WTC11 (cell line): Measurements from ENCODE around the gene RPS16. TPM values are rescaled to one million over a fixed set of nuclear protein-coding genes. Genes with fewer than 3 reads are reported as not detected.

Experiments used
- ATAC-seq: fragments of 200-7000 bp; cut with Tn5 transposase; 2 replicates; pipeline ENCODE4 v1.10.0; 2021; ENCODE audit warnings: mild to moderate bottlenecking, moderate library complexity
- CTCF ChIA-PET: fragments of 300-600 bp; sonication (Branson Sonifier 250); formaldehyde crosslinking; loops from one replicate; lab custom pipeline; 2021; ENCODE audit warnings: antibody characterized with exemption; lab: Charles Lee
- POLR2A ChIA-PET: fragments of 350-600 bp; sonication (Branson Sonifier 250); formaldehyde crosslinking; loops from one replicate; lab custom pipeline; 2021; ENCODE audit warnings: antibody characterized with exemption; lab: Charles Lee
- DNase-seq: peaks from one replicate; pipeline ENCODE4 v3.0.0; 2021; ENCODE audit warnings: low spot score
- H3K27ac Mint-ChIP-seq: 2 replicates; pipeline ENCODE4 v1.8.0; 2021; ENCODE audit warnings: mixed read lengths
- H3K27me3 Mint-ChIP-seq: 2 replicates; pipeline ENCODE4 v1.8.0; 2021; ENCODE audit warnings: low read depth, mild to moderate bottlenecking, moderate library complexity, mixed read lengths
- H3K36me3 Mint-ChIP-seq: 2 replicates; pipeline ENCODE4 v1.8.0; 2021; ENCODE audit warnings: mixed read lengths
- H3K4me1 Mint-ChIP-seq: 2 replicates; pipeline ENCODE4 v1.8.0; 2022; ENCODE audit warnings: mixed read lengths
- H3K4me3 Mint-ChIP-seq: 2 replicates; pipeline ENCODE4 v1.8.0; 2021; ENCODE audit warnings: mild to moderate bottlenecking, moderate library complexity, mixed read lengths
- H3K9me3 Mint-ChIP-seq: 2 replicates; pipeline ENCODE4 v1.8.0; 2021; ENCODE audit warnings: mixed read lengths
- AR ChIP-seq: fragments of 250-450 bp; sonication (Bioruptor Pico); IDR thresholded peaks from 2 replicates; pipeline ENCODE4 v1.9.0; 2021; ENCODE audit warnings: mild to moderate bottlenecking
- CREB1 ChIP-seq: sonication (generic); formaldehyde crosslinking; IDR thresholded peaks from 2 replicates; pipeline ENCODE4 v1.8.0; 2023; ENCODE audit warnings: mild to moderate bottlenecking, missing genetic modification reagents
- E2F1 ChIP-seq: sonication (generic); formaldehyde crosslinking; IDR thresholded peaks from 2 replicates; pipeline ENCODE4 v1.8.0; 2022; ENCODE audit warnings: mild to moderate bottlenecking, missing genetic modification reagents
- E2F5 ChIP-seq: sonication (generic); formaldehyde crosslinking; IDR thresholded peaks from 2 replicates; pipeline ENCODE4 v1.8.1; 2022; ENCODE audit warnings: mild to moderate bottlenecking, moderate library complexity, missing genetic modification reagents
- HMGXB4 ChIP-seq: sonication (generic); formaldehyde crosslinking; IDR thresholded peaks from 2 replicates; pipeline ENCODE4 v1.8.1; 2023; ENCODE audit warnings: mild to moderate bottlenecking, moderate library complexity, missing genetic modification reagents
- IRF2 ChIP-seq: sonication (generic); formaldehyde crosslinking; IDR thresholded peaks from 2 replicates; pipeline ENCODE4 v1.8.0; 2022; ENCODE audit warnings: low read depth, missing genetic modification reagents, borderline replicate concordance
- JUN ChIP-seq: sonication (generic); formaldehyde crosslinking; IDR thresholded peaks from 2 replicates; pipeline ENCODE4 v1.8.0; 2023; ENCODE audit warnings: mild to moderate bottlenecking, missing genetic modification reagents
- NFE2L1 ChIP-seq: sonication (generic); formaldehyde crosslinking; IDR thresholded peaks from 2 replicates; pipeline ENCODE4 v1.8.1; 2023; ENCODE audit warnings: missing genetic modification reagents
- NR1H2 ChIP-seq: sonication (generic); formaldehyde crosslinking; IDR thresholded peaks from 2 replicates; pipeline ENCODE4 v1.9.0; 2021; ENCODE audit warnings: mild to moderate bottlenecking, moderate library complexity, missing genetic modification reagents
- PRRX2 ChIP-seq: fragments of 250-450 bp; sonication (Bioruptor Pico); IDR thresholded peaks from 2 replicates; pipeline ENCODE4 v1.8.0; 2021; ENCODE audit warnings: mild to moderate bottlenecking
- RELA ChIP-seq: sonication (generic); formaldehyde crosslinking; IDR thresholded peaks from 2 replicates; pipeline ENCODE4 v1.8.1; 2022; ENCODE audit warnings: missing genetic modification reagents, mild to moderate bottlenecking, borderline replicate concordance
- SOX15 ChIP-seq: fragments of 250-450 bp; sonication (Bioruptor Pico); IDR thresholded peaks from 2 replicates; pipeline ENCODE4 v1.9.0; 2021; ENCODE audit warnings: mild to moderate bottlenecking
- STAT6 ChIP-seq: sonication (generic); formaldehyde crosslinking; conservative IDR thresholded peaks from 2 replicates; pipeline ENCODE4 v1.8.1; 2023; ENCODE audit warnings: mild to moderate bottlenecking, low read depth, missing genetic modification reagents, moderate library complexity
- ZMAT4 ChIP-seq: fragments of 250-450 bp; sonication (Bioruptor Pico); IDR thresholded peaks from 2 replicates; pipeline ENCODE4 v1.9.0; 2021; ENCODE audit warnings: mild to moderate bottlenecking
- ZNF121 ChIP-seq: sonication (generic); formaldehyde crosslinking; IDR thresholded peaks from 2 replicates; pipeline ENCODE4 v1.8.0; 2023; ENCODE audit warnings: missing genetic modification reagents
- ZNF232 ChIP-seq: sonication (generic); formaldehyde crosslinking; IDR thresholded peaks from 2 replicates; pipeline ENCODE4 v1.8.0; 2022; ENCODE audit warnings: mild to moderate bottlenecking, missing genetic modification reagents
- ZNF671 ChIP-seq: fragments of 250-450 bp; sonication (Bioruptor Pico); IDR thresholded peaks from 2 replicates; pipeline ENCODE4 v1.8.0; 2021; ENCODE audit warnings: mild to moderate bottlenecking
- ZSCAN18 ChIP-seq: fragments of 250-450 bp; sonication (Bioruptor Pico); IDR thresholded peaks from 2 replicates; pipeline ENCODE4 v2.1.2; 2022; ENCODE audit warnings: mild to moderate bottlenecking, moderate library complexity
- total RNA-seq: library from RNA; stranded (reverse); gene quantifications from 3 replicates; pipeline ENCODE4 v1.2.3, GENCODE V29; 2021

Gene RPS16
- total RNA-seq, 1 experiment from 2014 or later, result 2,962 TPM

GRCh38 chr19:39445196-39446111 is 9.7 kb upstream of the RPS16 start, which contains the start of gene SUPT5H (continued):
- no peak for TF ChIP-seq STAT6 (CRISPR knock-in tag)
- TF ChIP-seq IRF2 (CRISPR knock-in tag), result no peak
- TF ChIP-seq ZMAT4 (CRISPR knock-in tag), result no peak
- no peak for TF ChIP-seq NR1H2
- no peak for TF ChIP-seq AR (CRISPR knock-in tag)
- TF ChIP-seq ZNF232 (CRISPR knock-in tag), result no peak; the same call in 1 of the 2 replicates
- peak; percentile 82; the same call in 1 of the 2 replicates for TF ChIP-seq E2F1 (CRISPR knock-in tag)
- 0 out of 2 replicates have a peak, but pooled peaks have one; percentile 52 for TF ChIP-seq CREB1
- TF ChIP-seq NFE2L1, result no peak
- no peak for TF ChIP-seq SOX15 (CRISPR knock-in tag)
- peak; percentile 91 for TF ChIP-seq HMGXB4 (CRISPR knock-in tag)
- no peak for TF ChIP-seq ZSCAN18 (CRISPR knock-in tag)

- H3K27me3 Mint-ChIP-seq, result 0 out of 2 replicates have a peak, but pooled peaks cover 2% of the 10 kb centered on the region
- ChIA-PET CTCF (interaction anchor here (0.6 to 1.5 kb wide), 6 partner anchors 30 to 88 kb away, joined by 3 to 9 read pairs (median 5); partner anchors contain the start of genes DLL3 and EID2B), POLR2A (interaction anchor here (0.6 to 2.5 kb wide), 6 partner anchors 9 to 463 kb away, joined by 3 to 47 read pairs (median 5); partner anchors contain the start of gene RPS16)
- H3K27ac Mint-ChIP-seq, result peak overlapping the region; percentile 98
- DNase-seq (no peak), ATAC-seq (no peak)
- H3K4me1 Mint-ChIP-seq, result peaks cover 22% of the 10 kb centered on the region
- no peaks in the 10 kb centered on the region for H3K9me3 Mint-ChIP-seq
- peak overlapping the region; percentile 100 for H3K4me3 Mint-ChIP-seq
- TF ChIP-seq RELA (CRISPR knock-in tag), result no peak
- no peak for TF ChIP-seq JUN (CRISPR knock-in tag)
- no peak for TF ChIP-seq ZNF671 (CRISPR knock-in tag)
- TF ChIP-seq PRRX2 (CRISPR knock-in tag), result no peak
- no peak for TF ChIP-seq E2F5
- 0 out of 2 replicates have a peak, but pooled peaks have one; percentile 12 for TF ChIP-seq ZNF121 (CRISPR knock-in tag)
- H3K36me3 Mint-ChIP-seq, result peaks cover 32% of the 10 kb centered on the region; the same call in 1 of the 2 replicates
Measured at GRCh38 chr19:39444598-39445195, 8.9 kb upstream of the RPS16 start.
